Suprapubic skin (tissue), 4 donors: ENCODE data around the gene TRPV2.

Experiments used
- CTCF ChIP-seq, 2 donors: fragments of 200-600 bp in 1 of 2; fragments of 450-650 bp in 1 of 2; sonication (generic) in 1 of 2; IDR thresholded peaks; one replicate each; pipeline ENCODE4 v1.5.1; 2016 to 2019; ENCODE audit warnings: antibody characterized with exemption in 2 of 2, mild to moderate bottlenecking in 1 of 2, moderate library complexity in 1 of 2
- POLR2A ChIP-seq, 2 donors: fragments of 450-650 bp; IDR thresholded peaks; one replicate each; pipeline ENCODE4 v1.6.1; 2017; ENCODE audit warnings: antibody characterized with exemption in 2 of 2, mild to moderate bottlenecking in 2 of 2, moderate library complexity in 2 of 2
- POLR2AphosphoS5 ChIP-seq, 3 donors: sonication (generic); formaldehyde crosslinking; IDR thresholded peaks; one replicate each; pipeline ENCODE4 v1.6.1; 2017; ENCODE audit warnings: antibody characterized with exemption in 3 of 3

- TF ChIP-seq CTCF (IDR thresholded peaks at IDR 0.05) (no peak), POLR2A (IDR thresholded peaks at IDR 0.05) (no peak), POLR2AphosphoS5 (IDR thresholded peaks at IDR 0.05) (no peak)
These were observed 3.9 kb downstream of the TRPV2 start for GRCh38 chr17:16419074-16419928.
